CD4-positive, alpha-beta memory T cell (primary cell): ENCODE measurements around the gene ADAMTSL1. TPM values are rescaled to one million over a fixed set of nuclear protein-coding genes. Genes with fewer than 3 reads are reported as not detected.

Source experiments
- CTCF ChIA-PET: fragments of 350-600 bp; sonication (Branson Sonifier 250); formaldehyde crosslinking; loops from one replicate; lab custom pipeline; 2021; ENCODE audit warnings: inconsistent platforms; ENCODE audit not compliant: partially characterized antibody; lab: Charles Lee
- POLR2A ChIA-PET: fragments of 350-600 bp; sonication (Branson Sonifier 250); formaldehyde crosslinking; loops from one replicate; lab custom pipeline; 2021; ENCODE audit not compliant: partially characterized antibody; lab: Charles Lee
- DNase-seq, 5 donors: peaks; one replicate each; pipeline versions ENCODE4 v3.0.0 to v3.0.0-alpha.2; 2020 to 2022; ENCODE audit warnings: mixed read lengths in 1 of 5
- H3K27ac ChIP-seq: one replicate; pipeline ENCODE4 v1.7.0; 2013; ENCODE audit warnings: low read depth, low read length
- H3K27me3 ChIP-seq: 2 replicates; pipeline ENCODE4 v1.7.0; 2013; ENCODE audit warnings: mild to moderate bottlenecking, low read length, moderate library complexity; ENCODE audit not compliant: insufficient read depth
- H3K36me3 ChIP-seq: 2 replicates; pipeline ENCODE4 v1.7.0; 2013; ENCODE audit warnings: mild to moderate bottlenecking, low read length, moderate library complexity; ENCODE audit not compliant: insufficient read depth
- H3K4me1 ChIP-seq: 2 replicates; pipeline ENCODE4 v1.7.0; 2013; ENCODE audit warnings: mild to moderate bottlenecking, low read length, moderate library complexity; ENCODE audit not compliant: insufficient read depth
- H3K4me3 ChIP-seq, 2 donors: one replicate each; pipeline ENCODE4 v1.7.0; 2013; ENCODE audit warnings: low read length in 2 of 2, mild to moderate bottlenecking in 1 of 2
- H3K9me3 ChIP-seq, 2 donors: one replicate each; pipeline ENCODE4 v1.7.0; 2013; ENCODE audit warnings: low read length in 2 of 2, control low read depth in 1 of 2; ENCODE audit not compliant: control insufficient read depth in 1 of 2
- H3K27ac Mint-ChIP-seq, 7 donors: one replicate each; pipeline ENCODE4 v1.8.0; 2020 to 2021; ENCODE audit warnings: mixed read lengths in 7 of 7, mild to moderate bottlenecking in 6 of 7, inconsistent platforms in 3 of 7, moderate library complexity in 3 of 7
- H3K27me3 Mint-ChIP-seq, 2 donors: one replicate each; pipeline ENCODE4 v1.8.0; 2020 to 2021; ENCODE audit warnings: mixed read lengths in 2 of 2
- H3K36me3 Mint-ChIP-seq, 2 donors: one replicate each; pipeline ENCODE4 v1.8.0; 2020 to 2021; ENCODE audit warnings: mixed read lengths in 2 of 2, inconsistent platforms in 1 of 2, mild to moderate bottlenecking in 1 of 2
- H3K4me1 Mint-ChIP-seq, 4 donors: one replicate each; pipeline ENCODE4 v1.8.0; 2020 to 2021; ENCODE audit warnings: mixed read lengths in 4 of 4, mild to moderate bottlenecking in 1 of 4
- H3K4me3 Mint-ChIP-seq, 8 donors: one replicate each; pipeline ENCODE4 v1.8.0; 2020 to 2021; ENCODE audit warnings: mixed read lengths in 8 of 8, mild to moderate bottlenecking in 7 of 8, moderate library complexity in 6 of 8, inconsistent platforms in 3 of 8
- H3K9me3 Mint-ChIP-seq, 8 donors: one replicate each; pipeline ENCODE4 v1.8.0; 2020 to 2021; ENCODE audit warnings: mixed read lengths in 8 of 8, mild to moderate bottlenecking in 5 of 8, inconsistent platforms in 3 of 8, moderate library complexity in 1 of 8
- intact Hi-C: fragments of 100-400 bp; cut with micrococcal nuclease; formaldehyde crosslinking; loops from one replicate; pipeline ENCODE4 v1.15.1; 2023
- polyA plus RNA-seq, 2 donors: library from polyadenylated mRNA; unstranded; fragments of 300-500 nt; fragmentation: Illumina TruSeq; gene quantifications; one replicate each; pipeline ENCODE4 v1.2.3, GENCODE V29; 2021
- total RNA-seq, 2 experiments: library from RNA; stranded (reverse); gene quantifications; one replicate each; pipeline ENCODE4 v1.2.3, GENCODE V29; 2021

ADAMTSL1 gene
- total and polyA plus RNA-seq, 4 experiments from 2014 or later: not detected

DNA sequence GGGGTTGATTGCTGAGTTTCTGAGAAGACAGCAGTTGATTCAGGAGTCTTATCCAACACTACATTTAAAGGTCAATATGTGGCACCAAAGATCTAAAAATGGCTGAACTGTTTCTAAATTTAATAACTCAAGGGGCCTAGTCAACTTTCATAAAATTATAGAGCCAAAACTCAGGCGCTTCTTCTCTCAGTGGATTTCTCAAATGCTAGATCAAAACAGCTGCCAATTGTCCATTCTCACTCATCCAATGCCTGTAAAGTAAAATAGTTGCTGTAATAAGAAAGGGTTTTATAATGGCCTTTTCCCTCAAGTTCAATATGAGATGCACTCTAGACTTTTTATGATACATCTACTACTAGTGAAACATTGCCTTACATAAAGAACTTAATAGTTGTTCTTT lies 26.5 kb downstream of the ADAMTSL1 start:
- CTCF ChIA-PET: no interaction called here

DNA sequence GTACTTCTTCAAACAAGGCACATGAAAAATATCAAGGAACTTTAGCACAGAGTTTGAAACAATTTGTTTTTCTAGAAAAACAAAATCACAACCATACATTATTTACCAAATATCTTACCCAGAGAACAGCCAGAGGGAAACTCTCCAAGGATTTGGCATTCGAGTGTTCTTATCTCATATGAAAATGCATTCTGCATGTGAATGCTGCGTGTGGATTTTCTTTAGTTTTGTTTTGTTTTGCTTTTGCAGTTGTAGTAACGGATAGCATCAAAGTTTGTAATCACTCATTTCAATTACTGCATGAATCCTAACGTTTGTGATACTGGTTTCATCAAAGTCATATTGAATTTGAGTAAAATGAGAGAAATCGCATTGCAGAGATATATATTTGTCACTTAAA lies 28.0 kb downstream of the ADAMTSL1 start:
- Mint-ChIP-seq H3K36me3 (no peaks in the 10 kb centered on the region), H3K4me1 (no peaks in the 10 kb centered on the region)

More for the DNA sequence above, 26.5 kb downstream of the ADAMTSL1 start:
- no peak overlapping the region for H3K4me3 ChIP-seq
- no peaks in the 10 kb centered on the region for H3K27me3 ChIP-seq
- Mint-ChIP-seq H3K9me3 (peaks cover 0 to 2% (median 0%) of the 10 kb centered on the region in 8 donors), H3K4me1 (no peaks in the 10 kb centered on the region), H3K27ac (no peak overlapping the region), H3K4me3 (no peak overlapping the region), H3K27me3 (peaks cover 0 to 2% of the 10 kb centered on the region in 2 donors), H3K36me3 (no peaks in the 10 kb centered on the region)
- no peak for DNase-seq
- H3K36me3 ChIP-seq: no peaks in the 10 kb centered on the region
- H3K27ac ChIP-seq: no peak overlapping the region
- intact Hi-C loops: no loop called here
- H3K9me3 ChIP-seq: no peaks in the 10 kb centered on the region
- POLR2A ChIA-PET: no interaction called here
- no peaks in the 10 kb centered on the region for H3K4me1 ChIP-seq

DNA sequence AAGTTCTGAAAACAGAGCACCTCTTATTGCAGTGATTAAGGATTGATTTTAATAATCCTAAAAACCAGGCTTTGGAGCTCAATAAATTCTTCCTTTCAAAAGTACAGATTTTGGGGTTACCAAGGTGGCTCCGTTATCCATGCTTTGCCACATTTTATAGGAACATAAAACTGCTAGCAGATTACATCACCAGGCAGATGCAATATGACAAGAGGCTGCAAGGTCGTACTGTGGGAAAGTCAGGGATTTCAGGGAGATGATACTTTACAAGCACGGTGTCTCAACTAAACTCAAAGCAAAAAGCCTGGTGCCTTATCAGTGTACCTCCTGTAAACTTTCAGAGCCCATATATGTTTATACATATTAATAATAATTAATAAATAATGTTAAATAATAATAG lies 28.6 kb downstream of the ADAMTSL1 start:
- no peaks in the 10 kb centered on the region for H3K27me3 Mint-ChIP-seq
- DNase-seq: no peak
- Histone ChIP-seq H3K27ac (no peak overlapping the region), H3K4me3 (no peak overlapping the region), H3K9me3 (no peaks in the 10 kb centered on the region), H3K27me3 (no peaks in the 10 kb centered on the region), H3K36me3 (no peaks in the 10 kb centered on the region), H3K4me1 (no peaks in the 10 kb centered on the region)
- POLR2A ChIA-PET: no interaction called here
- H3K27ac Mint-ChIP-seq: no peak overlapping the region
- no peaks in the 10 kb centered on the region for H3K36me3 Mint-ChIP-seq
- no peaks in the 10 kb centered on the region for H3K4me1 Mint-ChIP-seq
- H3K9me3 Mint-ChIP-seq: peaks cover 0 to 2% (median 0%) of the 10 kb centered on the region in 8 donors
- intact Hi-C loops: no loop called here
- CTCF ChIA-PET: no interaction called here
- H3K4me3 Mint-ChIP-seq: no peak overlapping the region

More for the DNA sequence above, 28.0 kb downstream of the ADAMTSL1 start:
- Mint-ChIP-seq H3K9me3 (peaks cover 0 to 2% (median 0%) of the 10 kb centered on the region in 8 donors), H3K27ac (no peak overlapping the region), H3K27me3 (no peaks in the 10 kb centered on the region), H3K4me3 (no peak overlapping the region)
- ChIA-PET POLR2A (no interaction called here), CTCF (no interaction called here)
- Histone ChIP-seq H3K27me3 (no peaks in the 10 kb centered on the region), H3K27ac (no peak overlapping the region), H3K36me3 (no peaks in the 10 kb centered on the region), H3K4me1 (no peaks in the 10 kb centered on the region), H3K4me3 (no peak overlapping the region), H3K9me3 (no peaks in the 10 kb centered on the region)
- intact Hi-C loops: no loop called here
- DNase-seq: no peak

DNA sequence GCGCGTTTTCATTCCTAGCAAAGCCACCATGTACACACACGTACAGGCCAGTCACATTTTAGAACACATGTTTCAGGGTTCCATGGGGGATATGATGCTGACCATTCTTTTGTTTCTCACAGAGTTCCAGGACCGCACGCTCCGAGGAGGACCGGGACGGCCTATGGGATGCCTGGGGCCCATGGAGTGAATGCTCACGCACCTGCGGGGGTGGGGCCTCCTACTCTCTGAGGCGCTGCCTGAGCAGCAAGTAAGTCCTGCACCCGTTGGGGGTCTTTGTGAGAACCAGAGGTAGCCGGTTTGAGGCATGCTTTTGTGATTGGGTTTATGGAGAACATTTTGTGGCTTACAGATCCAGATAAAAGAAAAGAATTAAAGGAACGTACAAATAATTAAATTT lies 30.8 kb downstream of the ADAMTSL1 start:
- no peak overlapping the region for H3K27ac ChIP-seq
- no peaks in the 10 kb centered on the region for H3K9me3 ChIP-seq
- no peaks in the 10 kb centered on the region for H3K36me3 ChIP-seq
- POLR2A ChIA-PET: no interaction called here
- intact Hi-C loops: no loop called here
- no peak overlapping the region for H3K4me3 ChIP-seq
- no peak overlapping the region for H3K27ac Mint-ChIP-seq
- no peaks in the 10 kb centered on the region for H3K27me3 ChIP-seq
- H3K4me1 ChIP-seq: no peaks in the 10 kb centered on the region
- CTCF ChIA-PET: no interaction called here
- peaks cover 0 to 6% (median 1%) of the 10 kb centered on the region in 8 donors for H3K9me3 Mint-ChIP-seq
- no peak overlapping the region for H3K4me3 Mint-ChIP-seq
- H3K36me3 Mint-ChIP-seq: no peaks in the 10 kb centered on the region
- DNase-seq: no peak
- H3K4me1 Mint-ChIP-seq: no peaks in the 10 kb centered on the region
- H3K27me3 Mint-ChIP-seq: peaks cover 0 to 1% of the 10 kb centered on the region in 2 donors

- H3K36me3 ChIP-seq: no peaks in the 10 kb centered on the region
- H3K36me3 Mint-ChIP-seq: no peaks in the 10 kb centered on the region
- DNase-seq: no peak
- H3K27ac Mint-ChIP-seq: no peak overlapping the region
- H3K4me1 Mint-ChIP-seq: no peaks in the 10 kb centered on the region
- intact Hi-C loops: no loop called here
- no peak overlapping the region for H3K4me3 ChIP-seq
- no peak overlapping the region for H3K27ac ChIP-seq
- no peaks in the 10 kb centered on the region for H3K9me3 ChIP-seq
- no peaks in the 10 kb centered on the region for H3K27me3 ChIP-seq
- no peak overlapping the region for H3K4me3 Mint-ChIP-seq
- no peaks in the 10 kb centered on the region for H3K4me1 ChIP-seq
- ChIA-PET CTCF (interaction anchor here (0.6 kb wide), 1 partner anchor 668 kb away, joined by 4 read pairs; no protein-coding TSS in a partner anchor), POLR2A (no interaction called here)
- peaks cover 0 to 1% of the 10 kb centered on the region in 2 donors for H3K27me3 Mint-ChIP-seq
- H3K9me3 Mint-ChIP-seq: peaks cover 0 to 6% (median 1%) of the 10 kb centered on the region in 8 donors
Measured at GRCh38 chr9:18507151-18507550, 33.2 kb downstream of the ADAMTSL1 start.

DNA sequence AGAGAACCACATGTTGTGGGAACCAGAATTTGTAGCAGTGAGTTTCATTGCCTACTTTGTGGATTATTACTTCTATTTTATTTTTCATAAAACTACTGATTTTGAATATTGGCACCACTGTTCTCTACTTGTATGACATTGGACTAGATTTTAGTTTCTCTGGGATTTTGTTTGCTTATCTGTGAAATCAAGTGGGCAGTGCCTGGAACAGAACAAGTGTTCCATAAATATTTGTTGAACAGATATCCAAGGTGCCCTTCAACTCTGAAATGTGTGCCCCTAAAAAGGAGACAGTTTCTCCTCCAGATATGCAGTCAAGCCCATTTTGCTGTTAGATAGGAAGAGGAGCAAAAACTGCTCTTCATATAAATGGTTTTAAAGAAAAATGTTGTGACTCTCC lies 42.6 kb downstream of the ADAMTSL1 start:
- H3K27me3 ChIP-seq: no peaks in the 10 kb centered on the region
- Mint-ChIP-seq H3K4me3 (no peak overlapping the region), H3K36me3 (no peaks in the 10 kb centered on the region), H3K9me3 (peaks cover 0 to 13% (median 2%) of the 10 kb centered on the region in 8 donors), H3K27ac (no peak overlapping the region), H3K27me3 (peaks cover 0 to 4% of the 10 kb centered on the region in 2 donors), H3K4me1 (no peaks in the 10 kb centered on the region)
- no peaks in the 10 kb centered on the region for H3K4me1 ChIP-seq
- no peaks in the 10 kb centered on the region for H3K36me3 ChIP-seq
- H3K4me3 ChIP-seq: no peak overlapping the region
- DNase-seq: no peak
- CTCF ChIA-PET: interaction anchor here (1.1 kb wide), 1 partner anchor 1078 kb away, joined by 3 read pairs; no protein-coding TSS in a partner anchor
- intact Hi-C loops: no loop called here
- POLR2A ChIA-PET: no interaction called here
- no peak overlapping the region for H3K27ac ChIP-seq
- no peaks in the 10 kb centered on the region for H3K9me3 ChIP-seq

DNA sequence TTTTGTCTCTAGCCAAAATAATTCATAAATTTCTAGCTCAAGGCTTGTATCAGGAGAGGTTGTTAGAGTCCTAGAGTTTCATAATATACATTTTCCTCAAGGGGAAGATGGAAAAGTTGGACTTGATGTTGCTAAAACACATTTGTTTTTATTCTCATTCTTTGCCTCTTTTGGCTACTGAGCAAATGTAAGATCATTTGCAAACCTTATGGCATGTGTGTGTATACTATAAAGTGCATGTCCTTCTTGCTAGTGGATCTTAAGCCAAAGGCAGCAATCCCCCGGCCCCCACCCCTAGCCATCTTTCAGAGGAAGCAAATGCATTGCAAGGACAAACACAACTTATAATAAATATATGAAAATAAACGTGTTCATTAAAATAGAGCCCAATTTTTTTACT lies 43.0 kb downstream of the ADAMTSL1 start:
- H3K9me3 ChIP-seq: no peaks in the 10 kb centered on the region
- H3K36me3 Mint-ChIP-seq: no peaks in the 10 kb centered on the region
- intact Hi-C loops: no loop called here
- no peaks in the 10 kb centered on the region for H3K4me1 Mint-ChIP-seq
- POLR2A ChIA-PET: no interaction called here
- H3K27ac Mint-ChIP-seq: no peak overlapping the region
- no peak for DNase-seq
- H3K4me3 Mint-ChIP-seq: no peak overlapping the region
- CTCF ChIA-PET: interaction anchor here (1.1 kb wide), 1 partner anchor 1078 kb away, joined by 3 read pairs; no protein-coding TSS in a partner anchor
- no peaks in the 10 kb centered on the region for H3K36me3 ChIP-seq
- peaks cover 0 to 13% (median 2%) of the 10 kb centered on the region in 8 donors for H3K9me3 Mint-ChIP-seq
- H3K27me3 ChIP-seq: no peaks in the 10 kb centered on the region
- H3K4me3 ChIP-seq: no peak overlapping the region
- H3K4me1 ChIP-seq: no peaks in the 10 kb centered on the region
- H3K27me3 Mint-ChIP-seq: peaks cover 0 to 4% of the 10 kb centered on the region in 2 donors
- H3K27ac ChIP-seq: no peak overlapping the region
